Suppressor macrophage (primary cell): ENCODE measurements around the gene ZNF784.
"Not testable (repeated sequence)": the region's sequence is repeated elsewhere in the genome, so short reads cannot be mapped to it uniquely, and the experiment has no call there.

ENCODE experiments used
- DNase-seq, 4 experiments: peaks; one replicate each; pipeline ENCODE4 v3.0.0-alpha.2; 2020 to 2022

Gene ZNF784

GRCh38 chr19:55602104-55603001, 22.0 kb downstream of the ZNF784 start:
- no peak for DNase-seq

- peak; percentile 16 to 58 (median 50) for DNase-seq
Measured at GRCh38 chr19:55601084-55601483, 23.3 kb downstream of the ZNF784 start.

GRCh38 chr19:55600662-55601028, 23.7 kb downstream of the ZNF784 start:
- DNase-seq: no peak

GRCh38 chr19:55599842-55600661, 24.3 kb downstream of the ZNF784 start, which contains the start of gene ZNF524:
ZNF524 (plus strand) TSS chr19:55600288; CDS start chr19:55602113, 1,825 bp downstream.
- peak; percentile 81 to 96 (median 90) for DNase-seq

GRCh38 chr19:55599468-55599841, 24.9 kb downstream of the ZNF784 start, which contains the start of gene FIZ1:
FIZ1 (minus strand) TSS chr19:55599517; CDS start chr19:55597865, 1,652 bp downstream.
- DNase-seq: peak; percentile 98 to 99 (median 98)

GRCh38 chr19:55598719-55599467, 25.5 kb downstream of the ZNF784 start:
- DNase-seq: peak; percentile 97 to 98 (median 97)

- no peak for DNase-seq
Measured at GRCh38 chr19:55598034-55598433, 26.3 kb downstream of the ZNF784 start.

- DNase-seq: no peak
Measured at GRCh38 chr19:55597501-55597921, 26.9 kb downstream of the ZNF784 start.

GRCh38 chr19:55596304-55596703, 28.1 kb downstream of the ZNF784 start:
- DNase-seq: no peak

GRCh38 chr19:55594996-55595545, 29.3 kb downstream of the ZNF784 start:
- DNase-seq: no peak

GRCh38 chr19:55593096-55593772, 31.1 kb downstream of the ZNF784 start:
- no peak for DNase-seq

- DNase-seq: no peak
Measured at GRCh38 chr19:55592391-55593090, 31.8 kb downstream of the ZNF784 start.

GRCh38 chr19:55591555-55591954, 32.8 kb downstream of the ZNF784 start:
- no peak for DNase-seq

GRCh38 chr19:55590617-55591016, 33.7 kb downstream of the ZNF784 start:
- no peak for DNase-seq

- DNase-seq: no peak
Measured at GRCh38 chr19:55590109-55590508, 34.3 kb downstream of the ZNF784 start.

- no peak for DNase-seq
Measured at GRCh38 chr19:55588738-55589137, 35.6 kb downstream of the ZNF784 start.

- DNase-seq: peak; percentile 90 to 95 (median 92)
Measured at GRCh38 chr19:55586976-55587668, 37.2 kb downstream of the ZNF784 start.

- DNase-seq: no peak
Measured at GRCh38 chr19:55585658-55586339, 38.6 kb downstream of the ZNF784 start.

GRCh38 chr19:55584871-55585270, 39.5 kb downstream of the ZNF784 start:
- no peak for DNase-seq

GRCh38 chr19:55583897-55584296, 40.5 kb downstream of the ZNF784 start:
- not testable (repeated sequence) for DNase-seq
